ENCODE results near the gene TUT1.
A peak's percentile ranks its signal among the peaks of the same experiment; 100 is the strongest.

DNA sequence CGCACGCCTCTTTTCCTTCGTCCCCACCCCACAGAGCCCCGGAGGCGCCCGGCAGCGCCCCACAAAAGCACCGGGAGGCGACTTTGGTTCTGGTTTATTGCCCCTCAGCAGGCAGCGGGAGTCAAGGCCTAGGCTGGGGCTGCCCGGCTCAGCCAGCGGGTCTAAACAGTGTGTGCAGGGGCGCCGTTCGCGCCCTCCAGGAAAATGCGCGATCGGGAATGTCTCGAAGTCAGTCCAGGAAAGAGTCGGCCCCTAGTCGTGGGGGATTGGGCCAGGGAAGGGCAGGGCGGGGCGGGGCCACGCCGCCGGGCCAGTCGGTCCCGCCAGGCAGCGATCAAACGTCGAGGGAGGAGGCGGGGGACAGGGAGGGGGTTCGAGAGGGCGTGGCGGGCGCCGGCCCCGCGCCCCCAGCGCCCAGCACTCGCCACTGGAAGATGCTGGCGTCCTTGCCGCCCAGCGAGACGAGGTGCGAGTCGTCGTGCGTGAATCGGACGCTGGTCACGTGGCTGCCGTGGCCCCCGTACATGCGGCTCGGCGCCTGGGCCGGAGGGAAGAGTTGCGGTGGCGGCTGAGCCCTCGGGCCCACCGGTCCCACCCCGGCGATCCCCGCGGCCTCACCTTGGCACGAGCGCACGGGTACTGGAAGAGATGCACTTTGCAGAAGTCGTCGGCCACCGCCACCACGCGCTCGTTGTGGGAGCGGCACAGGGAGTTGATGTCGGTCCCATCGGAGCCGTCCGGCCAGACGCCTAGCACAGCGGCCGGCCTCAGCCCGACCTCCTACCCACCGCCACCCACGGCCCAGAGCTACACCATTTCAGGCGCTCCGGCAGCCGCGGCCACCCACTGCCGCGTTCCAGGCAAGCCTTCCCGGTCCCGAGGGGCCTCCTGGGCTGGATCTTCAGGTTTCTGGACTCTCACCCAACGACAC is 11.1 kb upstream of the TUT1 start:
- TF ChIP-seq, protein P1, sequence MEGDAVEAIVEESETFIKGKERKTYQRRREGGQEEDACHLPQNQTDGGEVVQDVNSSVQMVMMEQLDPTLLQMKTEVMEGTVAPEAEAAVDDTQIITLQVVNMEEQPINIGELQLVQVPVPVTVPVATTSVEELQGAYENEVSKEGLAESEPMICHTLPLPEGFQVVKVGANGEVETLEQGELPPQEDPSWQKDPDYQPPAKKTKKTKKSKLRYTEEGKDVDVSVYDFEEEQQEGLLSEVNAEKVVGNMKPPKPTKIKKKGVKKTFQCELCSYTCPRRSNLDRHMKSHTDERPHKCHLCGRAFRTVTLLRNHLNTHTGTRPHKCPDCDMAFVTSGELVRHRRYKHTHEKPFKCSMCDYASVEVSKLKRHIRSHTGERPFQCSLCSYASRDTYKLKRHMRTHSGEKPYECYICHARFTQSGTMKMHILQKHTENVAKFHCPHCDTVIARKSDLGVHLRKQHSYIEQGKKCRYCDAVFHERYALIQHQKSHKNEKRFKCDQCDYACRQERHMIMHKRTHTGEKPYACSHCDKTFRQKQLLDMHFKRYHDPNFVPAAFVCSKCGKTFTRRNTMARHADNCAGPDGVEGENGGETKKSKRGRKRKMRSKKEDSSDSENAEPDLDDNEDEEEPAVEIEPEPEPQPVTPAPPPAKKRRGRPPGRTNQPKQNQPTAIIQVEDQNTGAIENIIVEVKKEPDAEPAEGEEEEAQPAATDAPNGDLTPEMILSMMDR (IDR thresholded peaks at IDR 0.05) = peak in 3 of 6 experiments; percentile 22 to 45 (median 36)
- no peak for TF ChIP-seq EP300 (IDR thresholded peaks at IDR 0.05)

All from upper lobe of left lung (tissue), 4 donors.